H1 (cell line): ENCODE measurements around the gene C8B. TPM values are rescaled to one million over a fixed set of nuclear protein-coding genes. Genes with fewer than 3 reads are reported as not detected.
A peak's percentile ranks its signal among the peaks of the same experiment; 100 is the strongest.

Experiments
- CTCF ChIA-PET: fragments of 300-600 bp; sonication (Branson Sonifier 250); formaldehyde crosslinking; loops from one replicate; lab custom pipeline; 2021; ENCODE audit not compliant: partially characterized antibody; lab: Charles Lee
- POLR2A ChIA-PET: fragments of 300-600 bp; sonication (Branson Sonifier 250); formaldehyde crosslinking; loops from one replicate; lab custom pipeline; 2021; ENCODE audit warnings: inconsistent platforms; ENCODE audit not compliant: partially characterized antibody; lab: Charles Lee
- DNase-seq, 2 experiments: peaks; one replicate each; pipeline versions ENCODE4 v3.0.0 to v3.0.0-alpha.2; 2010 to 2022; ENCODE audit warnings: low spot score in 2 of 2, low read depth in 1 of 2, mixed read lengths in 1 of 2
- FAIRE-seq: peaks from 2 replicates; lab custom pipeline; 2011; peaks lifted over from hg19 to GRCh38; lab: Jason Lieb, UNC
- H2AFZ ChIP-seq: 2 replicates; pipeline ENCODE4 v1.8.1; 2012; ENCODE audit warnings: low read length, inconsistent platforms
- H2AK5ac ChIP-seq: 2 replicates; pipeline ENCODE4 v1.6.1; 2013; ENCODE audit warnings: low read depth, low read length
- H2BK120ac ChIP-seq: replicated peaks from 2 replicates; pipeline ENCODE3; 2013; ENCODE audit warnings: low read depth, low read length, inconsistent platforms
- H2BK12ac ChIP-seq: 2 replicates; pipeline ENCODE4 v1.6.1; 2013; ENCODE audit warnings: low read depth, low read length
- H2BK15ac ChIP-seq: 2 replicates; pipeline ENCODE4 v1.6.1; 2013; ENCODE audit warnings: low read length
- H2BK20ac ChIP-seq: 2 replicates; pipeline ENCODE4 v1.6.1; 2013; ENCODE audit warnings: low read length
- H2BK5ac ChIP-seq: 2 replicates; pipeline ENCODE4 v1.6.1; 2013; ENCODE audit warnings: low read depth, low read length
- H3K14ac ChIP-seq: 2 replicates; pipeline ENCODE4 v1.6.1; 2013; ENCODE audit warnings: inconsistent platforms; ENCODE audit not compliant: insufficient read length
- H3K18ac ChIP-seq: 2 replicates; pipeline ENCODE4 v1.6.1; 2013; ENCODE audit warnings: low read length; ENCODE audit errors: extremely low read depth
- H3K23ac ChIP-seq: 2 replicates; pipeline ENCODE4 v1.6.1; 2013; ENCODE audit warnings: inconsistent platforms; ENCODE audit not compliant: insufficient read length
- H3K23me2 ChIP-seq: 2 replicates; pipeline ENCODE4 v1.6.1; 2013; ENCODE audit warnings: low read depth, low read length
- H3K27ac ChIP-seq: 2 replicates; pipeline ENCODE4 v1.6.1; 2011; ENCODE audit warnings: low read depth, low read length, inconsistent platforms
- H3K27me3 ChIP-seq, 4 experiments: replicated peaks in 1 of 4; 1 replicate in 1 of 4; 2 replicates in 3 of 4; pipeline versions ENCODE4 v1.6.1 to v1.8.1; 2011 to 2013; ENCODE audit warnings: low read length in 3 of 4, mild to moderate bottlenecking in 3 of 4, inconsistent platforms in 2 of 4, mixed read lengths in 2 of 4, moderate library complexity in 1 of 4; ENCODE audit not compliant: control insufficient read depth in 3 of 4, insufficient read depth in 3 of 4; ENCODE audit errors: extremely low read depth in 1 of 4
- H3K36me3 ChIP-seq, 4 experiments: 2 replicates each; pipeline versions ENCODE4 v1.6.1 to v1.8.1; 2011 to 2013; ENCODE audit warnings: mild to moderate bottlenecking in 4 of 4, low read length in 3 of 4, moderate library complexity in 2 of 4, control low read depth in 1 of 4, inconsistent platforms in 1 of 4; ENCODE audit not compliant: insufficient read depth in 4 of 4, control insufficient read depth in 2 of 4
- H3K4ac ChIP-seq: replicated peaks from 2 replicates; pipeline ENCODE3; 2013; ENCODE audit warnings: low read length, low read depth, mixed read lengths, inconsistent platforms; ENCODE audit not compliant: insufficient read length
- H3K4me1 ChIP-seq, 4 experiments: replicated peaks in 1 of 4; 1 replicate in 1 of 4; 2 replicates in 3 of 4; pipeline versions ENCODE4 v1.6.1 to v1.8.1; 2011 to 2013; ENCODE audit warnings: low read length in 3 of 4, inconsistent platforms in 2 of 4, mixed read lengths in 1 of 4; ENCODE audit not compliant: insufficient read depth in 4 of 4, control insufficient read depth in 3 of 4
- H3K4me2 ChIP-seq, 2 experiments: 2 replicates each; pipeline versions ENCODE4 v1.6.1 to v1.8.1; 2011 to 2013; ENCODE audit warnings: low read depth in 2 of 2, low read length in 2 of 2, control low read depth in 1 of 2, inconsistent platforms in 1 of 2, mild to moderate bottlenecking in 1 of 2; ENCODE audit not compliant: insufficient read depth in 1 of 2
- H3K4me3 ChIP-seq, 4 experiments: fragments of 200-600, 300-600 bp in 1 of 4; sonication (generic), shearing (Covaris generic), sonication (Bioruptor Twin) in 1 of 4; 2 replicates each; pipeline versions ENCODE4 v1.5.1 to v1.8.1; 2011 to 2016; ENCODE audit warnings: low read length in 4 of 4, low read depth in 3 of 4, control low read depth in 2 of 4, inconsistent platforms in 2 of 4, mild to moderate bottlenecking in 2 of 4, mixed read lengths in 1 of 4, moderate library complexity in 1 of 4; ENCODE audit not compliant: insufficient read depth in 2 of 4; ENCODE audit errors: extremely low read depth in 1 of 4
- H3K56ac ChIP-seq: replicated peaks from 2 replicates; pipeline ENCODE3; 2013; ENCODE audit warnings: low read depth, mild to moderate bottlenecking, mixed read lengths, low read length, inconsistent platforms; ENCODE audit not compliant: insufficient read length
- H3K79me1 ChIP-seq: 2 replicates; pipeline ENCODE4 v1.6.1; 2013; ENCODE audit warnings: low read depth, low read length, control low read depth
- H3K79me2 ChIP-seq, 2 experiments: 2 replicates each; pipeline versions ENCODE4 v1.6.1 to v1.8.1; 2012 to 2013; ENCODE audit warnings: low read length in 2 of 2, mild to moderate bottlenecking in 2 of 2, inconsistent platforms in 1 of 2; ENCODE audit not compliant: insufficient read depth in 2 of 2, control insufficient read depth in 1 of 2
- H3K9ac ChIP-seq, 4 experiments: replicated peaks in 1 of 4; 1 replicate in 1 of 4; 2 replicates in 3 of 4; pipeline versions ENCODE4 v1.6.1 to v1.8.1; 2011 to 2013; ENCODE audit warnings: low read depth in 3 of 4, low read length in 3 of 4, control low read depth in 2 of 4, mild to moderate bottlenecking in 2 of 4, moderate library complexity in 2 of 4, inconsistent platforms in 1 of 4; ENCODE audit errors: extremely low read depth in 1 of 4
- H3K9me3 ChIP-seq, 2 experiments: 2 replicates each; pipeline versions ENCODE4 v1.6.1 to v1.8.1; 2012 to 2013; ENCODE audit warnings: mild to moderate bottlenecking in 2 of 2, moderate library complexity in 2 of 2, control low read depth in 1 of 2, inconsistent platforms in 1 of 2, low read depth in 1 of 2, low read length in 1 of 2, mixed read lengths in 1 of 2; ENCODE audit not compliant: insufficient read depth in 2 of 2
- H4K20me1 ChIP-seq, 2 experiments: replicated peaks in 1 of 2; 2 replicates each; pipeline versions ENCODE3 to v1.8.1; 2011 to 2013; ENCODE audit warnings: inconsistent platforms in 2 of 2, low read length in 2 of 2, mild to moderate bottlenecking in 1 of 2; ENCODE audit not compliant: insufficient read depth in 2 of 2, control insufficient read depth in 1 of 2
- H4K5ac ChIP-seq: 2 replicates; pipeline ENCODE4 v1.6.1; 2013; ENCODE audit warnings: low read length, low read depth, mixed read lengths, inconsistent platforms; ENCODE audit not compliant: insufficient read length
- H4K8ac ChIP-seq: 2 replicates; pipeline ENCODE4 v1.8.0; 2013; ENCODE audit warnings: mild to moderate bottlenecking, moderate library complexity, low read length, inconsistent platforms; ENCODE audit not compliant: insufficient read depth; ENCODE audit errors: extremely low read depth
- H4K91ac ChIP-seq: replicated peaks from 2 replicates; pipeline ENCODE3; 2013; ENCODE audit warnings: low read length, mixed read lengths, inconsistent platforms; ENCODE audit not compliant: insufficient read length
- CBX5 ChIP-seq: fragments of 300-800, 300-1000 bp; sonication (generic); IDR thresholded peaks from 2 replicates; pipeline ENCODE4 v1.7.1; 2016; ENCODE audit warnings: antibody characterized with exemption, low read length, low read depth
- CHD2 ChIP-seq: IDR thresholded peaks from 2 replicates; pipeline ENCODE4 v1.6.1; 2012; ENCODE audit warnings: low read length, improper control_type of control experiment
- SIRT6 ChIP-seq: IDR thresholded peaks from one replicate; pipeline ENCODE4 v1.7.1; 2012; ENCODE audit warnings: low read length, inconsistent platforms
- WGBS, 2 experiments: shearing (Covaris generic) in 1 of 2; methylation state at CpG; one replicate each; pipeline versions ENCODE4 v1.1.6 to v1.1.7; 2013 to 2015; ENCODE audit warnings: low lambda C conversion rate in 2 of 2, mixed read lengths in 2 of 2, inconsistent platforms in 1 of 2, low coverage in 1 of 2, missing lambda C conversion rate in 1 of 2; ENCODE audit not compliant: insufficient replicate concordance in 2 of 2, insufficient coverage in 1 of 2, insufficient read length in 1 of 2; ENCODE audit errors: extremely low coverage in 1 of 2, missing lambda C conversion rate in 1 of 2; 5-methylcytosine and 5-hydroxymethylcytosine counted together
- polyA plus RNA-seq, 7 experiments: library from polyadenylated mRNA; depleted of rRNA in 3 of 7; stranded (reverse) in 5 of 7; unstranded in 2 of 7; fragments of >200 nt in 5 of 7; fragments of 200-250 nt in 2 of 7; gene quantifications; 1 replicate in 5 of 7; 2 replicates in 1 of 7; 4 replicates in 1 of 7; pipeline versions ENCODE4 v1.2.1 to v1.2.3, GENCODE V29; 2011 to 2013; ENCODE audit warnings: missing spikeins in 2 of 7, mixed read lengths in 2 of 7
- total RNA-seq: library from RNA; stranded (reverse); fragmentation: NEBNext Ultra II Directional; extraction: Animal tissue kit (Norgen Biotek cat#: 25700); gene quantifications from 2 replicates; pipeline ENCODE4 v1.2.1, GENCODE V29; 2021

The C8B gene
- total and polyA plus RNA-seq, 2 of the 8 experiments (the other 6 are each of a cell fraction or from before 2014, with no cell fraction given) = not detected

DNA sequence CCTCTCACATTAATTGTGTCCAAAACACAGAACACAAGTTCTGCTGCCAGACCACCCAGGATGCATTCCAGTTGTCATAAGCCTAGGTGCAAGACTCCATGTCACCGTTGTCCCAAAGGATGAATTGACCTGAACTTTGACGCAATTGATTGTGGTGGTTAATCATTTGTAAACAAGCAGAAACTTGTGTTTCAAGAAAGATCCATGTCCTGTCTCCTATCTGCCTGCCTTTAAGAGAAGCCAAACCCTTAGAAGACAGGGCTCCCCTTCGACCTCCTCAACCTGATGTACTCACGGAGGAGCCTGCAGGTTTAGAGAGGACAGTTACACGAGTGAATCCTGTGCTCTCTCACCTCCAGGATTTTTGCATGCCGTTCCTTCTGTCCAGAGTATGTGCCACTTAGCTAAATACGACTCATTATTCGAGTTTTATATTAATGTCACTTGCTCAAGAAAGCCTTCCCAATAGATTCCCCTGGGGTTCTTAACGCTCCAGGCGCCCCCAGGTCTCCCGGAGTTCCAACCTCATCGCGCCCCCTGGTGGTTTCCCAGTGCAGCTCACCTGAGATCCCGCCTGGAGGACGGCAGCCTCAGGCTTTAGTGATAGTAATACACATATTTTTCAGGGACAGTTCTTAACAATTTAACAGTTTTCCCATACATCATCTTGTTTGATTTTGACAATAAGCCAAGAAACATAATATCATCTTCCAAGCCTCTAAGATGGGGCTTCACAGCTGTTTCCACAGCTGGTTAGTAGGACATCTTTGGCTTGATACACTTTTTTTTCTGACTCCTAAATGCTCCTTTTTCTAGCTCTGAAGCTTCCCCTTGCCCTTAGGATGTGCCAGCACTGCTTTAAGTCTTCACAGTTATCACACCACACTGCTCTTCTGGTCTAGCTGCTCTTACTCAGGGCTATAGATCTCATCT, 2.4 kb upstream of the C8B start:
- H2BK20ac ChIP-seq = no peak overlapping the region
- H4K8ac ChIP-seq = no peak overlapping the region
- no peaks in the 10 kb centered on the region for H4K20me1 ChIP-seq
- no peak overlapping the region for H2BK120ac ChIP-seq
- CTCF ChIA-PET = interaction anchor here (0.6 to 13.5 kb wide), 53 partner anchors 10 to 974 kb away, joined by 3 to 193 read pairs (median 4); no protein-coding TSS in a partner anchor
- H3K27me3 ChIP-seq = no peaks in the 10 kb centered on the region
- no peaks in the 10 kb centered on the region for H3K79me2 ChIP-seq
- no peak overlapping the region for H3K4ac ChIP-seq
- H3K9ac ChIP-seq = no peak overlapping the region; a peak in 1 of 7 replicates
- H3K79me1 ChIP-seq = no peaks in the 10 kb centered on the region
- no peak overlapping the region for H3K4me2 ChIP-seq
- no peak overlapping the region for H3K4me3 ChIP-seq
- H3K14ac ChIP-seq = no peak overlapping the region
- no peak overlapping the region for H4K91ac ChIP-seq
- POLR2A ChIA-PET = no interaction called here
- no peak overlapping the region for H3K56ac ChIP-seq
- H3K18ac ChIP-seq = no peak overlapping the region
- WGBS, 2 experiments = 55% methylated on average over 15 of the region's 15 CpGs; no CpG with 5 or more reads in 1 of the 2 experiments
- H4K5ac ChIP-seq = no peak overlapping the region
- H2AK5ac ChIP-seq = no peak overlapping the region
- FAIRE-seq = peak; percentile 48
- H3K36me3 ChIP-seq = no peaks in the 10 kb centered on the region
- H3K23me2 ChIP-seq = no peaks in the 10 kb centered on the region
- no peak overlapping the region for H3K23ac ChIP-seq
- H3K27ac ChIP-seq = no peak overlapping the region
- no peak overlapping the region for H2BK5ac ChIP-seq
- H3K4me1 ChIP-seq = no peaks in the 10 kb centered on the region
- H2BK15ac ChIP-seq = no peak overlapping the region
- H2BK12ac ChIP-seq = no peak overlapping the region
- no peak overlapping the region for H2AFZ ChIP-seq
- peak; percentile 21 to 93 for DNase-seq
- H3K9me3 ChIP-seq = no peaks in the 10 kb centered on the region
- TF ChIP-seq CBX5 = no peak
- TF ChIP-seq SIRT6 = no peak
- no peak for TF ChIP-seq CHD2
